GM19240 (cell line): ENCODE results near the gene MED12.

Experiments
- DNase-seq: peaks from one replicate; pipeline ENCODE4 v3.0.0; 2011; ENCODE audit warnings: low spot score; ENCODE audit not compliant: insufficient read length

Gene MED12

DNA sequence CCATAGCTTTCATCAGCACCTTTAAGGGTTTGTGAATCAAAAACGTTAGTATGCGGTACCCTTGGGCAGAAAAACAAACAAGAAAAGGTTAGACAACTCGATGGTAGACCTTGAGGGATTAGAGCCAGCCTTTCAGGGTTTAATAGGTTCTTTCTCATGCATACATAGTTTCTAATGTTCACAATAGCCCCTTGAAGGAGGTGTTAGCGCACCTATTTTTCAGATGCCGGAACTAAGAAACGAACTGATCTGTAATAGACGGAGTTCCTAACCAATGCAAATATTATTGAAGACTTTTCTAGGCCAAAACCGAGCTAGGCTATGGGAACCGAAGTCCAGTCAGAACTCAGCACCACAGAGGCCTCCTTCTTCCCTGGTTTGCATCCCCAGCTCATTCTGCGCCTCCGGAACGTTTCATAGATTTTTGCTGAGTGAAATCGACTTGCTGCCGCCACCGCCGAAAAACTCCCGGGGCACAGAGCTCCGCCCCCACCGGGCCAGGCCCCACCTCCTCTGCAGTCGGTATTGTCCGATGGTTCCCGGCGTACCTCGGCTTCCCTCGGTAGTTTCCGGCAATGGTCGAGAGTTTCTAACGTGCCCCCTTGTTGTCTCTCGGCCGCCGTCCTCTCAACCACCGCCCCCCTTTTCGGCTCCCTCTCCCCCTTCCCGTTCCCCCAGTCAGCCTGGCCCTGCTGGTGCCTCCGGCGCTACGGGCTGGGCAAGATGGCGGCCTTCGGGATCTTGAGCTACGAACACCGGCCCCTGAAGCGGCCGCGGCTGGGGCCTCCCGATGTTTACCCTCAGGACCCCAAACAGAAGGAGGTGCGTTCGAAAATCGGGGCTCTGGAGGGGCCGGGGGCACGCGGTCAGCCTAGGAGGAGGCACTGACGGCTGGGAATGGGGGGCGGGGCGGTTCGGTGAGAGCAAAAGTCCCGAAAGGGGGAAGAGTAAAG, at the start of gene MED12:
TSS of gene MED12 (plus strand) at position 565 of the 953 bp plus-strand sequence. CDS start at position 724, 159 bp downstream.
- DNase-seq = peak; percentile 55

DNA sequence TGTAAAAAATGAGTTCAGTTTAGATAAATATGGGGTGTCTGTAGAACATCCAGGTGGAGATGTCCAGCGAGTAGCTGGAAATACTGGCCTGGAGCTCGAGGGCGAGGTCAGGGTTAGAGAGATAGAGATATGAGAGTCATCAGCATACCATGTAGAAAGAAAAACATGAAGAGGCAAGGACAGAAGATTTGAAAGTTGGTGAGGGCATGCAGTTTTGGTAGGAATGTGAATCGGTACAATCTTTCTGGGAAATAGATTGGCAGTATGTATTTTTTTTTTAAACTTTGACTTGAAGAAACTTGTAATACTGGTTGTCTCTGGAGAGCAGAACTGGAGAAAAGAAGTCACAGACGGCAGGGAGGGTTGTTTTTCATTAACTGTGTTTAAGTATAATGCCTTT, 47.9 kb upstream of the MED12 start:
- no peak for DNase-seq

GRCh38 chrX:71081330-71082123, 36.9 kb upstream of the MED12 start:
- no peak for DNase-seq

DNA sequence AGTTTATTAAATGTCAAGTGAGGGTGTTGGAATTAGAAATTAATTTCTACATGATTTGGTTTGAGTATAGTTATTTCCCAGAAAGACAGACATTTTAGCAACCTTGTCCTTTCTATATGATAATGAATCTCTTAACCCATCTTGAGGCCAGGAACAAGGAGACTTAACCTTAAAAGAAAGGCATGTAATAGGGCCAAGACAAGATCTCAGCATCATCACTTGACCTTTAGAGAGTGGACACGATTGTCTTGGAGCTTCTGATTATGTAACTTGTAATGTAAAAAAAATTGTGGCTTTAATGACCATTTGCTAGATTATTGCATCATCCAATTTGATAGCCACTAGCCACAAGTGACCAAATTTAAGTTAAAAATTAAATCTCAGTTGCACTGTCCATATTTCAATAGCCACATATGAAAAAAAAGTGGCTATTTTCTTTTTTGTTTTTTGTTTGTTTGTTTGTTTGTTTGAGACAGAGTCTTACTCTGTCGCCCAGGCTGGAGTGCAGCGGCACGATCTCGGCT, 36.2 kb upstream of the MED12 start:
- no peak for DNase-seq

DNA sequence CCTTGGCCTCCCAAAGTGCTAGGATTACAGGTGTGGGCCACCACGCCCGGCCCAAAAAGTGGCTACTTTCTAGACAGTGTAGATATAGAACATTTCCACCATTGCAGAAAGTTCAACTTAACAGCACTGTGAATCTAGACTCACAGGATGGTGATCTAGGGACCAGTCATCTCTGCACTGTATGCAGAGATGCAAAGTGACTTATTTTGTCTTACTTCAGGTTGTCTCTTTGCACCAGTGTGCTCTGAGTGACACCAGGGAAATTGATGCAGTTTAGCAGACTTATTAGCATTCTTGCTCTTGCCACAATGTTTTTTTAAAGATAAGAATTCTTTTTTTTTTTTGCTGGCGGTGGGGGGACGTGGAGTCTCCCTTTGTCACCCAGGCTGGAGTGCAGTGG, 35.6 kb upstream of the MED12 start:
- DNase-seq = no peak

- DNase-seq = no peak
These were observed 32.5 kb upstream of the MED12 start for GRCh38 chrX:71085900-71086299.

DNA sequence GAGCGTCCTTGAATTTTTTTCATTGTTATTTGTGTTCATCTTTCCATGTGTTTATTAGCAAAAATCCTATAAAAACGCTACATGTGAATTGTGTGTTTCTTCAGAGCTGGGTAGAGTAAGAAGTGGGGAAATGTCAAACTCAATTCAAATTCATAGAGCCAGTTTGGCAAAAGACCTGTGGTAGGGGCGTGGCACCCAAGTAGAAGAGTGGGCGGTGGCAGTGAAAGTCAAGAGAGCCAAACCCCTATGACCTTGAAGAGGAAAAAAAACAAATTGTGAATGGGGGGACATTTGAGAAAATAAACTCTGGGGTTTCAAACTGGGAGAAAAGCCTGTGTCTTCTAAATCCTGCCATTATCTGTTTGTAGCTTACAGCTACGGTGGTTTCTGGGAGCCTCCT, 27.1 kb upstream of the MED12 start:
- no peak for DNase-seq

- no peak for DNase-seq
These were observed 23.4 kb upstream of the MED12 start for GRCh38 chrX:71095033-71095432.

- DNase-seq = peak; percentile 75
These were observed 22.8 kb upstream of the MED12 start, which contains the start of gene FOXO4 for GRCh38 chrX:71095555-71095980. TSS of gene FOXO4 (plus strand) at chrX:71095851. CDS start at chrX:71096529, 678 bp downstream.

GRCh38 chrX:71095981-71096759, 22.2 kb upstream of the MED12 start:
- DNase-seq = no peak

DNA sequence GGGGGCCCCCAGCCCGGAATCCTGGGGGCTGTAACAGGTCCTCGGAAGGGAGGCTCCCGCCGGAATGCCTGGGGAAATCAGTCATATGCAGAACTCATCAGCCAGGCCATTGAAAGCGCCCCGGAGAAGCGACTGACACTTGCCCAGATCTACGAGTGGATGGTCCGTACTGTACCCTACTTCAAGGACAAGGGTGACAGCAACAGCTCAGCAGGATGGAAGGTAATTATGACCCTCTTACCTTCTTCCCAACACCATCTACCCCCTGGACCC, 21.7 kb upstream of the MED12 start:
- DNase-seq = no peak

- no peak for DNase-seq
These were observed 20.1 kb upstream of the MED12 start for GRCh38 chrX:71098302-71098701.

GRCh38 chrX:71098951-71099506, 19.4 kb upstream of the MED12 start:
- DNase-seq = no peak

DNA sequence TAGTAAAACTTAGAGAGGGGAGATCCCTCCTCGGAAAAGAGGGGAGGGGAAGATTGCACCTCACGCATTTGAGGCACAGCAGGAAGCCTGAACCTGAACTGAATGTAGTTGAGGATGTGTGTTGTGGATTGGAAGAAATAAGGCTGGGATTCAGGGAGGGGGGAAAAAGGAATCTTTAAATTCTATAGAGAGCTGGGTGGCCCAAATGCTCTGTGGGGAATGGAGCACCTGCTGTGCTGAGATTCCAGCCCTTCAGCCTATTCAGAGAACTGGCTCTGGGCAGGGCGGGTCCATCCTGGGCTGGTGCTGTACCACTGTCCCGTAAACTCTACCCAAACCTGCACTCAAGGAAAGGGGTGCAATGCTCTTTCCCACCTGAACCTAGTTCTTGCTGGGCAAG, 18.7 kb upstream of the MED12 start:
- DNase-seq = no peak

DNA sequence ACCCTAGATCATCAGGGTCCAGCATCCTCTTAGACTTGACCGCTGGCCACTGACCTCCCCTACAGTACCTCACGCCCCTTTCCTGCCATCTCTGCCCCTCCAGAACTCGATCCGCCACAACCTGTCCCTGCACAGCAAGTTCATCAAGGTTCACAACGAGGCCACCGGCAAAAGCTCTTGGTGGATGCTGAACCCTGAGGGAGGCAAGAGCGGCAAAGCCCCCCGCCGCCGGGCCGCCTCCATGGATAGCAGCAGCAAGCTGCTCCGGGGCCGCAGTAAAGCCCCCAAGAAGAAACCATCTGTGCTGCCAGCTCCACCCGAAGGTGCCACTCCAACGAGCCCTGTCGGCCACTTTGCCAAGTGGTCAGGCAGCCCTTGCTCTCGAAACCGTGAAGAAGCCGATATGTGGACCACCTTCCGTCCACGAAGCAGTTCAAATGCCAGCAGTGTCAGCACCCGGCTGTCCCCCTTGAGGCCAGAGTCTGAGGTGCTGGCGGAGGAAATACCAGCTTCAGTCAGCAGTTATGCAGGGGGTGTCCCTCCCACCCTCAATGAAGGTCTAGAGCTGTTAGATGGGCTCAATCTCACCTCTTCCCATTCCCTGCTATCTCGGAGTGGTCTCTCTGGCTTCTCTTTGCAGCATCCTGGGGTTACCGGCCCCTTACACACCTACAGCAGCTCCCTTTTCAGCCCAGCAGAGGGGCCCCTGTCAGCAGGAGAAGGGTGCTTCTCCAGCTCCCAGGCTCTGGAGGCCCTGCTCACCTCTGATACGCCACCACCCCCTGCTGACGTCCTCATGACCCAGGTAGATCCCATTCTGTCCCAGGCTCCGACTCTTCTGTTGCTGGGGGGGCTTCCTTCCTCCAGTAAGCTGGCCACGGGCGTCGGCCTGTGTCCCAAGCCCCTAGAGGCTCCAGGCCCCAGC, 17.6 kb upstream of the MED12 start:
- DNase-seq = no peak

DNA sequence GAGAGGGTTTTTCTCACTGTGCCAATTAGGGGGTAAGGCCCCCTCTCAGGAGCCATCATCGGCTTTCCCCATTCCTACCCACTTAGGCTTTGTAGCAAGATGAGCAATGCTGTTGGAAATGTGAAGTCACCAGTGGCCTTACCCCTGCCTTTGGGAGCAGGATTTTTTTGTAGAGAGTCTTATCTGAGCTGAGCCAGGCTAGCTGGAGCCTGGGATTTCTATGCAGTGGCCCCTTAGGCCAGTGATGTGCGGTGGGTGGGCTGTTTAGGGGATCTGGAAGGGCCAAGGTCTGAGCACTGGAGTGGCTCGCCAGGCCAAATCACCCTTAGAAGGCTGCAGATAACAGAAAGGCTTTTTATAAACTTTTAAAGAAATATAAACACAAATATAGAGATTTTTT, 16.1 kb upstream of the MED12 start:
- no peak for DNase-seq

DNA sequence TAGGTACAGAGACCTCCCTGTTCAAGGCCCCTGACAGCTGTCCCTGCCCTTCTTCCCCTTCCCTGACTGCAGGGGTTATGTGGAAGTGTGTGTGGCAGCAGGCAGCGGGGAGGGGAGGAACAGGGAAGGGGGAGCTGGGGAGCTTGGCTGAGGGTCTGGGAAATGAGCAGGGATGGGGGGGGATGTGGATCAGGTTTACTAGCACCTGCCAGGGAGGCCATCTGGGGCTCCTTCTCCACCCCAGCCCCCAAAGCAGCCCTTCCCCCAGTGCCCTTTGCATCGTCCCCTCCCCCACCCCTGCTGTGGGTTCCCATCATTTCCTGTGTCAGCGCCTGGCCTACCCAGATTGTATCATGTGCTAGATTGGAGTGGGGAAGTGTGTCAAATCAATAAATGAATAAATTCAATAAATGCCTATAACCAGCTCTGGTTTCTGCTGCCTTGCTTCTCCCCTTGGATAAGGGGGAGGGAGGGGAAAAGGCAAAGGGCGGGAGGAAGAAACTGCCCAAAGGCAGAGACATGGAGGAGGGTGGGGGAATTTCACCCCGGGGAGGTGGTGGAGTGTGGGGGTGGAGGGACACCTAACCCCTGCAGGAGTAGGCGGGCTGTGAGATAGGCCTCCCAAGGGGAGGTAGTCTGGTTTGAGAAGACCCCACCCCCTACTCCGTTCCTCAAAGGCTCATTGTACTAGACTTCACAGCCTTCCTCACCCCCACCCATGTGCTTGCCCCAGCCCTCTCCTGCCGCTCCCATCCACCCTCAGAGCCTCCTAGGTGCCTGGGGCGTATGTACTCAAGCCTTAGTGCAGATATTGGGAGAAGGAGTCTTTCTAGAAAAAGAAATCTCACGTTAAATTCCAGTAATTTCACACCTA, 15.0 kb upstream of the MED12 start:
- DNase-seq = no peak

DNA sequence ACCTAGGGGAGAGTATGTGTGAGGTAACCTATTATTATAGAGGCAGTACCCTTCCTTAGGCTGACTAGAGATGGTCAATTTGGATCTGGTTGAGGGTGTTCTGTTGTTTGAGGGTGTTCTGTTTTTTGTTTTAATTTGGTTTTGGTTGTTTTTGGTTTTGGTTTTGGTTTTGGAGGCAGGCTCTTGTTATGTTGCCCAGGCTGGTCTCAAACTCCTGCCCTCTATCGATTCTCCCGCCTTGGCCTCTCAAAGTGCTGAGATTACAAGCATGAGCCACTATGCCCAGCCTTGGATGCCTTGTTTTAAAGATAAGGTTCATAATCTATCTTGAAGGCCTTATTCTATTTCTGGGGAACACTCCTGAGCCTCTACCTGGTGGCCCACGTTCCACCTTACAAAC, 12.8 kb upstream of the MED12 start:
- DNase-seq = no peak

- DNase-seq = no peak
These were observed 12.0 kb upstream of the MED12 start, which contains the start of gene CXorf65 for GRCh38 chrX:71106427-71106826. TSS of gene CXorf65 (minus strand) at chrX:71106740. CDS start at chrX:71106556, 184 bp downstream.
